GM21526 (cell line): ENCODE results near the gene ZKSCAN5.
"Not testable (repeated sequence)": the region's sequence is repeated elsewhere in the genome, so short reads cannot be mapped to it uniquely, and the experiment has no call there.

ENCODE experiments used
- ATAC-seq: cut with Tn5 transposase; IDR thresholded peaks from one replicate; pipeline ENCODE4 v1.9.1; 2021; ENCODE audit warnings: moderate library complexity; ENCODE audit not compliant: unreplicated experiment, low FRiP score

ZKSCAN5 gene

DNA sequence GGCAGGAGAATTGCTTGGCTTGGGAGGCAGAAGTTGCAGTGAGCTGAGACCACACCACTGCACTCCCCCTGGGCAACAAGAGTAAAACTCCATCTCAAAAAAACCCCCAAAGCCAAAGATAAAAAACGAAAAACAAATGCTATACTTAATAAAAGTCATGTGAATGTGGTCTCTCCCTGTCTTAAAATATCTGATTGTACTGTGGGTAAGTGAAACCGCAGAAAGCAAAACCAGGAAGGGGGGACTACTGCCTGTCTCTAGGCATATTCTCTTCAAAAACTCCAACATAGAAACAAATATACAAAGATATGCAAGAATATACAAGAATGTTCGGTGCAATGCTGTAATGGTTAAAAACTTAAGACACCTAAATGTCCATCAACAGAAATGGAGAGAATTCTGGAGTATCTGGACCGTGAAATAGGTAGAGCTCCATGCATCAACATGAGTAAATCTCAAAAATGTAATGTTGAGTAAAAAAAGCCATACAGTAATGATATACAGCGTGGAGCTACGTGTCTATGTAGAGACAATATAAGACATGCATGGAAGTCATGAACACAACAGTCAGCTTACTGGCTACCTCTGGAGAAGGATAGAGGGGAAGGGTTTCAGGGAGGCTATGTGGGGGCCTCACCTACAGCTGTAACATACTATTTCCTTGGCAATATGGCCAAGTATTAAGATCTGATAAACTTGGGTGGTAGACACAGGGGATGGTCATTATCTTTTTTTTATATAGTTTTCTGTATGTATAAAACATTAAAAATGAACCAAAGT, 6.5 kb upstream of the ZKSCAN5 start:
- ATAC-seq: no peak

DNA sequence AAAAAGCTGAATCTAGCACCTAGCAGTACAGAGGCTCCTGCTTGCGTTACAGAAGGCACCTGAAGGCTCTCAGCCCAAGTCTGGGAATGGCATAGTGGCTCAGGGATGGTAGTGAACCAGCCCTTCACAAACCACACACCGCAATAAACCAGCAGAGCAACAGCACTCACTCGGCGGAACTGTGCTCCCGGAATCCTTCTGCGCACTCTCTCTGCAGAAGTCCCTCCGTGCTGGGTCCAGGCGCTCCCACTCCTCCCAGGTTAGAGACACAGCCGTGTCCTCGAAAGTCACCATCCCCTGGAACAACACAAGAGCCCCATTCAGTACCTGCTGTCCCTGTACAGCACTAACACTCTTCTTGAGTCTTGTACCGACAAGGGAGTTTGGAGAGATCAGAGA, 5.9 kb upstream of the ZKSCAN5 start:
- no peak for ATAC-seq

DNA sequence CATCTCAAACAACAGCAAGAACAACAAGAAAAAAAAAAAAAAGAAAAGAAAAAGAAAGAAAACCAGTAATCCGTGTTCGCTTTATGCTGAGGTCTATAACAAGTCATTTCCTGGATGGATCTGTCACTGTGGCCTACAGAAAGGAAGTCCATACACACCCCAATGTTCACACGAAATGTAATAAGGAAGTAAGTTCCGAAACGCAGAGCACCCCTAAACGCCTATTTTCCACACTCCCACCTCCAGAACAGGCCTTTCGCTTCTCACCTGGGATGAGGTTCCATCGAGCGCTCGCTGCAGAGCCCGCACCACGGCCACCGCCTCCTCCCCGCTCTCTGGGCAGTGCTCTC, 5.1 kb upstream of the ZKSCAN5 start:
- ATAC-seq: peak; percentile 12

DNA sequence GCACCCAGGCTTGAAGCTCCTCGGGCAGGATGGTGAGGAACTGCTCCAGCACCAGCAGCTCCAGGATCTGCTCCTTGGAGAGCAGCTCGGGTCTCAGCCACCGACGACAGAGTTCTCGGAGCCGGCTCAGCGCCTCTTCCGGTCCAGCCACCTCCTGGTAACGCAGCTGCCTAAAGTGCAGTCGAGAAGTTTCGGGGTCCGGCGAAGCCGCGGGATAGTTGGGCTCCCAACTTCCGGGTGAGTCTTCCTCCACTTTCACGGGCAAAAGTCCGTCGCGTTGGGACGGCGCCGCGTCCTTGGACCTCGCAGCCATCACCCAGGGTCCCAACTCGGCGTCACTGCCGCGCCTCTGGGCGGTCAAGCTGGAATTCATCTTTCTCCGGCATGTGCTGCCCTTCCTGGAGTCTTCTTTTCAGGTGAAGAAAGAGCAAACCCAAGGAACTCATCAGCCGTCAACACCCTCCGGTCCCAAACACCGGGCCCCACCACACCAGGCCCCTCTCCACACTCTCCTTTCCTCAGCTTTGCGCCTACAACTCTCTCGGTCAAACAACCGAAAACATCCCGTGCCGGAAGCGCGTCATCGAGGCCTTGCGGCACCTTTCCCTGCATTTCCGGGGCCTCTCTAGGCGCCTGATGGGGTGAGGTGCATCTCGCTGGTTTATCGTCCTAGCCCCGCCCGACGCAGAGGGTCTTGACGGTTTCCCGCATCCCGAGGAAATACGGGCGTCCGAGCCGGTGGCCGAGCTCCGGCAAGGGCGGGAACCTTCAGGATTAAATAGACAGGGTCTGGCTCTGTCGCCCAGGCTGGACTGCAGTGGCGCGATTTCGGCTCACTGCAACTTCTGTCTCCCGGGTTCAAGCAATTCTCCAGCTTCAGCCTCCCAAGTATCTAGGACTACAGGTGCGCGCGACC, 4.5 kb upstream of the ZKSCAN5 start, which contains the start of gene ZNF394:
Gene ZNF394 (minus strand): TSS at position 561 of the 916 bp plus-strand sequence. CDS start 188 bp downstream, at position 373.
- ATAC-seq: peak; percentile 44

DNA sequence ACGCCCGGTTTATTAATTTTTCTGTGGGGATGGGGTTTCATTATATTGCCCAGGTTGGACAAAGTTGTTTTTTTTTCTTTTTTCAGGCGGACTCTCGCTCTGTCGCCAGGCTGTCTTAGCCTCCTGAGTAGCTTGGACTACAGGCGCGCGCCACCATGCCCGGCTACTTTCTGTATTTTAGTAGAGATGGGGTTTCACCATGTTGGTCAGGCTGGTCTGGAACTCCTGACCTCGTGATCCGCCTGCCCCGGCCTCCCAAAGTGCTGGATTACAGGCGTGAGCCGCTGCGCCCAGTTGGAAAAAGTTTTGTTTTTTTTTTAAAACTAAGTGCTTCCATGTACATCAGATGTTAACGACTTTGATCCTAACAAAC, 3.8 kb upstream of the ZKSCAN5 start:
- ATAC-seq: no peak

DNA sequence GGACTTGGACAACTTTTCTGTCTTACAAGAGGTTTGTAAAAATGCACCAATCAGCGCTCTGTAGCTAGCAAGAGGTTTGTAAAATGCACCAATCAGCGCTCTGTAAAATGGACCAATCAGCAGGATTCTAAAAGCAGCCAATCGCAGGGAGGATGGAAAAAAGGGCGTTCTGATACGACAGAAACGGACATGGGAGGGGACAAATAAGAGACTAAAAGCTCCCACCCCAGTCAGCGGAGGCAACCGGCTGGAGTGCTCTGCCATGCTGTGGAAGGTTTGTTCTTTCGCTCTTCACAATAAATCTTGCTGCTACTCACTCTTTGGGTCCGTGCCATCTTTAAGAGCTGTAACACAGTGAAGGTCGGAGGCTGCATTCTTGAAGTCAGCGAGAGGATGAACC, 3.2 kb upstream of the ZKSCAN5 start:
- ATAC-seq: not testable (repeated sequence)

DNA sequence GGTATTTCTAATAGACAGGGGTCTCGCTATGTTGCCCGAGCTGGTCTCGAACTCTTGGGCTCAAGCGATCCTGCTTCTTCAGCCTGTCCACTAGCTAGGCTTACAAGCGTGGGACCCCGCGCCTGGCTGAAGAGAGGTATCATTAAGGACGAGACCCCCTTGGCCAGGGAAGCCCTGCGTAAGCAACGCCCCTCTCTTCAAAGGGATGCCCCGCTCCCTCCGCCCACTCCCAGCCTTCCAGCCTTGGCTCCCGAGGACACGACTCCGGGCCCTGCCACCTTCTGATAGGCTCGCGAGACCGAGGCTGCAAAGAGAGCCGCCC, 220 bp upstream of the ZKSCAN5 start:
- no peak for ATAC-seq

GRCh38 chr7:99505324-99505662, 831 bp downstream of the ZKSCAN5 start:
- no peak for ATAC-seq

- ATAC-seq: no peak
Observed at GRCh38 chr7:99514050-99514449, 9.6 kb downstream of the ZKSCAN5 start.

DNA sequence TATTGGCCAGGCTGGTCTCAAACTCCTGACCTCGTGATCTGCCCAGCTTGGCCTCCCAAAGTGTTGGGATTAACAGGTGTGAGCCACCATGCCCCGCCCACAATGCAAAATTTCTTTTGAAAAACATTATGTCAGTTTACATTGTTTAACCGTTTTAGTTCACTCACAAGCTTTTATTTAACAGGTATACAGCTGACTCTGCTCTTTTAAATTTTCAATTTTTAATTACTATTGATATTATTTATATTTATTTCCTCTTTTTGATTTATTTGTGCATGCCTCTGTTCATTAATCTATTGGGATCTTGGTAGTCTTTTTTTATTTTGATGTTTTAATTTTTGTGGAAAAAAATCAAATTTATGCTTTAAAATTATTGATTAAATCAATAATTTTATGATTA, 16.9 kb downstream of the ZKSCAN5 start:
- no peak for ATAC-seq

DNA sequence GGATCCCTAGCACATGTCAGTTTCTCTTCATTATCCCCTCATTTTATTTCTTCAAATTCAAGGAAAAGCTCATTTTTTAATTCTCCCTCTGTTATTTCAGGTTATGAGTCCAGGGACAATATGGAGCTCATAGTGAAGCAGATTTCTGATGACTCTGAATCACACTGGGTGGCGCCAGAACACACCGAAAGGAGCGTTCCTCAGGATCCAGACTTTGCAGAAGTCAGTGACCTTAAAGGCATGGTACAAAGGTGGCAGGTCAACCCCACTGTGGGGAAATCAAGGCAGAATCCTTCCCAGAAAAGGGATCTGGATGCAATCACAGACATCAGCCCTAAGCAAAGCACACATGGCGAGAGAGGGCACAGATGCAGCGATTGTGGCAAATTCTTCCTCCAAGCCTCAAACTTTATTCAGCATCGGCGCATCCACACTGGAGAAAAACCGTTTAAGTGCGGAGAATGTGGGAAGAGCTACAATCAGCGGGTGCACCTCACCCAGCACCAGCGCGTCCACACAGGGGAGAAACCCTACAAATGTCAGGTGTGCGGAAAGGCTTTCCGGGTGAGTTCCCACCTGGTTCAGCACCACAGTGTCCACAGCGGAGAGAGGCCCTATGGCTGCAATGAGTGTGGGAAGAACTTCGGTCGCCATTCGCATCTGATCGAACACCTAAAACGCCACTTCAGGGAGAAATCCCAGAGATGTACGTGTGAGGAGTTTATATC, 21.4 kb downstream of the ZKSCAN5 start:
- ATAC-seq: no peak

DNA sequence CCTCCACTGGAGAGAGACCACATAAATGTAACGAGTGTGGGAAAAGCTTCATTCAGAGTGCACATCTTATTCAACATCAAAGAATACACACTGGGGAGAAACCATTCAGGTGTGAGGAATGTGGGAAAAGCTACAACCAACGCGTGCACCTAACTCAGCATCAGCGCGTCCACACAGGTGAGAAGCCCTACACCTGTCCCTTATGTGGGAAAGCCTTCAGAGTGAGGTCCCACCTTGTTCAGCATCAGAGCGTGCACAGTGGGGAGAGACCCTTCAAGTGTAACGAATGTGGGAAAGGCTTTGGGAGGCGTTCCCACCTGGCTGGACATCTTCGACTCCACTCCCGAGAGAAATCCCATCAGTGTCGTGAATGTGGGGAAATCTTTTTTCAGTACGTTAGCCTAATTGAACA, 26.9 kb downstream of the ZKSCAN5 start:
- ATAC-seq: no peak

DNA sequence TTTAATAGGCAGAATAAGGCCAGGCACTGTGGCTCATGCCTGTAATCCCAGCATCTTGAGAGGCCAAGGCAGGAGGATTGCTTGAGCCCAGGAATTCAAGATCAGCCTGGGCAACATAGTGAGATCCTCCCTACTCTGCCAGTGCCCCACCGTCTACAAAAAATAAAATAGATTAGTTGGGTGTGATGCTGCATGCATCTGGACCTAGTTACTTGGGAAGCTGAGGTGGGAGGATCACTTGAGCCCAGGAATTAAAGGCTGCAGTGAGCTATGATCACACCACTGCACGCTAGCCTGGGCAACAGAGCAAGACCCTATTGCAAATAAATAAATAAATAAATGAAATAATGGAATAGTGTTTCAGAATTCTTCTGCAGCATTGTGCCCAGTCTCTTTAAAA, 31.2 kb downstream of the ZKSCAN5 start:
- no peak for ATAC-seq

DNA sequence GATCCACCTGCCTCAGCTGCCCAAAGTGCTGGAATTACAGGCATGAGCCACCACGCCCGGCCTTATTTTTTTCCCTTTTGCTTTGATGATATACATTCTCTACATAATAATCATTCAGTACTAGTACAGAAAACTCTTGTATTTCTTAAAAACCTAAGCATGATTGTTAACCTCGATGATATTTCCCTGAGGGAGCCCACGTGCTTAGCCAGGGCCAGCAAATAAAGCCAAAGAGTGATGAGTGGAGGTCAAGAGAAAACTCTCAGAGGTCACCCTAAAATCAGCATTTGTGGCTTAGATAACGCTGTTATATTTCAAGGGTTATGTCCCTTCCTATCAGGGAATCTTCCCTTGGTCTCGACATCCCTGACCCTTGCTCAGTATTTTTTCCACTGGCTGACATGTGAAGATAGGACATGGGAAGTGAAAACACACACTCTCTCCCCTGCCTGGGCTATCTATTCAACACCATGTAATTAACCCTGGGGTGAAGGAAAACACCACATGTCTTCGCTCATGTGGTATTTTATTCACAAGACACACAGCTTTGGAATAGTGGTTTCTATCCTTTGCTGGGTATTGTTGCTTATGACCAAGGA, 34.9 kb downstream of the ZKSCAN5 start:
- no peak for ATAC-seq

GRCh38 chr7:99540542-99540941, 36.1 kb downstream of the ZKSCAN5 start:
- no peak for ATAC-seq

GRCh38 chr7:99541212-99541611, 36.8 kb downstream of the ZKSCAN5 start:
- no peak for ATAC-seq

DNA sequence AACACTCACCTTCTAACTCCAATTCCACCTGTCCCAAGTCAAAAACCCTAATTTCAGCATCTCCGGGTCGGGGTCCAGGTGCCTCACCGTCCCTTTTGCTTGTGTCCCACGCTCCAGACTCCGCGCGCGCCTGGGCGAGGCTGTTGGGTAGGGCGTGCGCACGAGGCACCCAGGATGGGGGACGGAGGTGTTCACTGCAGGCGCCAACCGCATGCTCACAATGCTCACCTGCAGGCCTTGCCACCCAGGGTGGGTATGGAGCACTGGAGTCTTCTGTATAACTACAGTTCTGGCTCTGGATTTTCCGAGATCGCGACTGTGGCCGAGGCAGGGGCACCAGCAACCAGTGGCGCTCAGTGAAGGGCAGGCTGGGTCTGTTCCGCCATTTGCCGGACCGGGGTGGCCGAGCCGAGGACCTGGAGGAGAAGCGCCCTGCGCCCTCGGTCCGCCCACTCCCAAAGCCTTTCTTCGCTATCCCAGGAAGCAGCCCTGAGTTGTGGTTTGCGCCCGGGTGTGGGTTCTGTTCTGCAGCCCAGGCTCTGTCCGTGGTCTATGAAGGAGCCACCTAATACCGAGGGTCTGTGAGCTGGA, 38.7 kb downstream of the ZKSCAN5 start:
- no peak for ATAC-seq

DNA sequence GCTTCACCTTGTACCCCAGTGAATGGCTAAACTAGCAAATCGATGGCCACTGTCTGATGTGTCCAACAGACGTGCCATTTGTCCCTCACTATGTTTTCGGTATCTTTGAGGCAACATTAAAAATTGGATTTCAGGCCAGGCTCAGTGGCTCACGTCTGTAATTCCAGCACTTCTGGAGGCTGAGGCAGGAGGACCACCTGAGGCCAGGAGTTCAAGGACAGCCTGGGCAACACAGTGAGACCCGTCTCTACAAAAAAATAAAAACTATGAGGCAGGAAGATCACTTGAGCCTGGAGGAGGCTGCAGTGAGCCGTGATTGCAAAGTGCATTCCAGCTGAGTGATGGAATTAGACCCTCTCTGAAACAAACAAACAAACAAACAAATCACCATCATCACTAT, 39.5 kb downstream of the ZKSCAN5 start:
- no peak for ATAC-seq

DNA sequence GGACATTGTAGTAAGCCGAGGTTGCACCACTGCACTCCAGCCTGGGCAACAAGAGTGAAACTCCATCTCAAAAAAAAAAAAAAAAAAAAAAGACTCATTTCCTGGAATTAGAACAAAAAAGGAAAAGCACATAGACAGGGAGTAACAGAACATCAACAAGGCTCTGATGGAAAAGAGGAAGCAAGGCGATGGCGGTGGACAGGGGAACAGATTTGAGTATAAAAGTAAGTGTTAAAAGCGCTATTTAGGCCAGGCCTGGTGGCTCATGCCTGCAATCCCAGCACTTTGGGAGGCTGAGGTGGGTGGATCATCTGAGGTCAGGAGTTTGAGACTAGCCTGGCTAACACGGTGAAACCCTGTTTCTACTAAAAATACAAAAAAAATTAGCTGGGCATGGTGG, 40.8 kb downstream of the ZKSCAN5 start:
- not testable (repeated sequence) for ATAC-seq

DNA sequence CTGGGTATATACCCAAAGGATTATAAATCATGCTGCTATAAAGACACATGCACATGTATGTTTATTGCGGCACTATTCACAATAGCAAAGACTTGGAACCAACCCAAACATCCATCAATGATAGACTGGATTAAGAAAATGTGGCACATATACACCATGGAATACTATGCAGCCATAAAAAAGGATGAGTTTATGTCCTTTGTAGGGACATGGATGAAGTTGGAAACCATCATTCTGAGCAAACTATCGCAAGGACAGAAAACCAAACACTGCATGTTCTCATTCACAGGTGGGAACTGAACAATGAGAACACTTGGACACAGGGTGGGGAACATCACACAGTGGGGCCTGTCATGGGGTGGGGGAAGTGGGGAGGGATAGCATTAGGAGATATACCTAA, 45.1 kb downstream of the ZKSCAN5 start:
- not testable (repeated sequence) for ATAC-seq

DNA sequence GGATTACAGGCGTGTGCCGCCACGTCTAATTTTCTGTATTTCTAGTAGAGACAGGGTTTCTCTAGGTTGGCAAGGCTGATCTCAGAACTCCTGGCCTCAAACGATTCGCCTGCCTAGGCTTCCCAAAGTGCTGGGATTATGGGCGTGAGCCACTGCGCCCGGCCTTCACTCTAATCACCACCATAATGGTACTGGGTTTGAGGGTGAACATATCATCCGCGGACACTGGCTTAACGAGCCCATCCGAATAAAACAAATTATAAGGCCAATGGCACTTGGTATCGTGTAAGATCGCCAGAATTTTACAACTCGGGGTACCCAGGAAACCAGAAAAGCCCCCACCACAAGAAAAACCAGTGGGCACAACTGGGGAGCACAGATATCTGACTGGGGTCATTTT, 46.9 kb downstream of the ZKSCAN5 start:
- ATAC-seq: no peak
